ENCODE measurements around the gene NR1D2.

NR1D2 gene

GRCh38 chr3:23964537-23965235, 19.6 kb downstream of the NR1D2 start:
- no peak for DNase-seq (ENCODE audit: low read depth)

DNA sequence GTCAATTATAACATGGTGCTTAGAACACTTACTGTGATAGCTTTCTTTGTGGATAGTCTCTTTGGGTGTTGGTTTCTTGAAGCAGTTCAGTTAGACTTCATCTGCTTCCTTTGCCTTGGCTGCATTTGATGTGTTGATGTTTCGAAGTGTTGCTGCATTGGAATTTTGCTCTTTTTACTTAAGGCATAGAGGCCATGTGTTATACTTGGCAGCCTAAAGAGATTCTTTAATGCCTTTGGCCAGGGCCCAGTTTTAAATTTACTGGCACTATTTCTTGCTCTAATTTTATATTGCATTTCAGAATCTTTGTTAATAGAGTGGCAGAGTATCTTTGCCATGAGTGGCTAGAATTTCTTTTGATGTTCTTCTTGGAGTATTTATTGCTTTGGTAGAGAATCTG, 21.2 kb downstream of the NR1D2 start:
- DNase-seq (ENCODE audit: low read depth): no peak

GRCh38 chr3:23968463-23969184, 23.5 kb downstream of the NR1D2 start:
- DNase-seq (ENCODE audit: low read depth): no peak

DNA sequence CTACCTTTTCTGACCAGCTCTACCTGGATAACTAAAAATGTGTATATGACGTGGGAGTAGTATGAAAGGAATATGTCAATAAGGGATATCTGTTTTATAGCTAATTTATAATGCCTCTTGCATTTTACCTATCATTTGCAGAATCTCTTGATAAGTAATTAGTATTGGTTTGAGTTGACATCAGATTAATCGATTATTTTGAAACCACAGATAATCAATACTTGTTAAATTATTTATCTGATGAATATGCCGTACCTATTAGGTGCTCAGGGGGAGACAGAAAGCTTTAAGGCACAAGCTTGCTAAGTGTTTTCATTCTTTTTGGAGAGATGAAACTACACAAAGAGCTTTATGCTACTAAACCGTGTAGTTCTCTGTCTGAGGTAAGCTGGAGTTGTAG, 24.3 kb downstream of the NR1D2 start:
- no peak for DNase-seq (ENCODE audit: low read depth)

- DNase-seq (ENCODE audit: low read depth): no peak
Measured at GRCh38 chr3:23971684-23972083, 26.6 kb downstream of the NR1D2 start.

DNA sequence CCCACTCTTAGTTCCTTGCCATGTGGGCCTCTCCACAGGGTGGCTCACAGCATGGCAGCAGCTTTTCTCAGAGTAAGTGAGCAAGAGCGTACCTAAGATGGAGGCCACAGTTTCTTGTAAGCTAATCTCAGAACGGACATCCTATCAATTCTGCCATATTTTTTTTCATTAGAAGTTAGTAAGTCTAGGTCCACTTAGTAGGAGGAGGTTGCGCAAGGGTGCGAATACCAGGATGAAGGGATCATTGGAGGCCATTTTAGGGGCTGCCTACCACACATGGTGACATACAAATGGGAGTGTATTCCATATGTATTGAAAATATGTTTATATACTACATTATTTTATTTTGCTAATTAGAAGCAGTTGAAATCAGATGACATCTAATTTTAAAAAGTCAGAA, 31.5 kb downstream of the NR1D2 start:
- no peak for DNase-seq (ENCODE audit: low read depth)

DNA sequence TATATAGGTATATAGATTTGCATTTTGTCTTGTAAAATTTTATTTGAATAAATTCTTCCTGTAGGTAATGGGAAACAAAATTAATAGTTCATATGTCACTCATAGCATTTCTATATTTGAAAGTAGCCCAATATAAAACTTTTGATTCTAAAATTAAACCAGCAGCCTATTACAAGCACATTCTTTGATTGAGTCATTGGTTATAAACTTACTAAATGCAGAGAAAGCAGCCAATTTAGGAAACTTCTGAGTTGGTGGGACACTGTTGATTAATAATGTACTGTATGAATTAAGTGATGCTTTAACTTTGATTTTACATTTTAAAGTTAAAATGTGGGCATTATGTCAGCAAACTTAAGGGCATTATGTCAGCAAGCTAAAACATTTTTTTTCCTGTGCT, 34.5 kb downstream of the NR1D2 start:
- DNase-seq (ENCODE audit: low read depth): no peak

DNA sequence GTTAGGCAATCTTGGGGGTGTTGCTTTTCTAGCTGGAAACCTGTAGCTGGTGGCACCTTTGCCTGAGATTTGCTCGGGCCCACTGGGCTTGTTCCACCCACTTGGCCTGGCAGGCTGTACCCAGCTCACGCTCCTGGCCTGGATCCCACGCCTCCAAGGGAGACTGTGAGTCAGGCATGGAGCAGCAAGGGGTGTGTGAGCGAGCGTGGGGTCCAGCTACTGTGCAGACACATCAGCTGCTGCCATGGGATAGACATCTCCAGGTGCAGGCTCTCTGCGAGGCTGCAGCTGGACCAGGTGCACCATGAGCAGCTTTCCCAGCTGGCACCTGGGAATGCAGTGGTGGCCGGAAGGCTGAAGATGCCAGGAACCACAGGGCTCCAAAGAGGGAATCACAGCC, 36.0 kb downstream of the NR1D2 start:
- no peak for DNase-seq (ENCODE audit: low read depth)

DNA sequence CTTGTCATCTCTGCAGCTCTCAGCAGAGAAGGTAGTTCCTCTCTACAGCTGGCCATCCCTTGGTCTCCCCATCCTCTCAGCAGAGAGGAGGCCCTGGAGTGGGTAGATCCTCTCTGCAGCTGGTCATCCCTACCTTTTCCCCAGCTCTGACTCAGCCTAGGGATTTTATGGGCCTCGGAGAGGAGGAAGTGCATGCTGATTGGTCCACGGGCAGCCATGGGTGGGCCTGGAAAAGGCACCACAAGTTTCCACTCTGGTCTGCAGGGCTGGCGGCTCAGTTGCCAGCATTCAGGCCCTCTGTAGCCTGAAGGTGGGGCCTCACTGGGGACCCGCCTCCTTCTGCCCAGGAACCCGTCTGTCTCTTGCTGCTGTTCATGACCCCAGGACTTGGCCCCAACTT, 36.9 kb downstream of the NR1D2 start:
- no peak for DNase-seq (ENCODE audit: low read depth)

DNA sequence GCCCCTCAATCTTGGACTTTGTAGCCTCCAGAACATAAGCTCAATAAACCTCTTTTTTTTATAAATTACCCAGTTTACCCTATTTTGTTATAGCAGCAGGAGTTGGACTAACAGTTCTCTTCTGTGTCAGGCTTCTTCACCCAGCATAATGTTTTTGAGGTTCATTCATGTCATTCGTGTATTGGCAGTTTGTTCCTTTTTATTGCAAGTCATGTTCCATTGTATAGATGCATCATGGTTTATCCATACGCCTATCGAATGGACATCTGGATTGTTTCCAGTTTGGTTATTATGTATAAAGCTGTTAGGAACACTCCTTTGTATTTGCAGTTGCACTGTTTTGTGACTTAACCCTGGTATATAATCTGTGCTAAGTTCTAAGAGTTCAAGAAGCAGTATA, 39.8 kb downstream of the NR1D2 start:
- no peak for DNase-seq (ENCODE audit: low read depth)

- DNase-seq (ENCODE audit: low read depth): no peak
Measured at GRCh38 chr3:23985747-23986544, 40.9 kb downstream of the NR1D2 start.

DNA sequence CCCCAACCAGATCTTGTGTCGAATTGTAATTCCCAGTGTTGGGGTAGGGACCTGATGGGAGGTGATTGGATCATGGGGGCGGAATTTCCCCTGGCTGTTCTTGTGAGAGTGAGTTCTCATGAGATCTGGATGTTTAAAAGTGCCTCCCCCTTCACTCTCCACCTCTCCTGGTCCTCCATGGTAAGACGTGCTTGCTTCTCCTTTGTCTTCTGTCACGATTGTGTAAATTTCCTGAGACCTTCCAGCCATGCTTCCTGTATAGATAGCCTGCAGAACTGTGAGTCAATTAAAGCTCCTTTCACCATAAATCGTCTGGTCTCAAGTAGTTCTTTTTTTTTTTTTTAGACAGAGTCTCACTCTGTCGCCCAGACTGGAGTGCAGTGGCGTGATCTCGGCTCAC, 42.3 kb downstream of the NR1D2 start:
- no peak for DNase-seq (ENCODE audit: low read depth)

DNA sequence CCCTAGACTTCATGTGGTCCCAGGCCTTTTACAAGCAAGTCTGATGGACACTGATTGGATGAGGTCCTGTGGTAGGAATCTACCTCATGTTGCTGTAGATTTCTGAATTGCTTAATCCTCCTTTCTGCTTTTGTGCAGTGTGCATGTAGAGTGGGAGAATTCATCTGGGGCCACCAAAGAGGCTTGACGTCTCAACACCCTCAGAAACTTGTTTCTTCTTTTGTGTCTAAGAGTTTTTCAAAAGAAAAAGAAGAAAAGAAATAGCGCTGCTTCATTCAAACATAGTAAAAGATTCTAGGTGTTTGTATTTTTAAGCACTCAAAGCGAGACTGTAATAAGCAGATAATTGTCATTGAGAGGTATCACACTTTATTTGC, 46.2 kb downstream of the NR1D2 start:
- DNase-seq (ENCODE audit: low read depth): no peak

DNA sequence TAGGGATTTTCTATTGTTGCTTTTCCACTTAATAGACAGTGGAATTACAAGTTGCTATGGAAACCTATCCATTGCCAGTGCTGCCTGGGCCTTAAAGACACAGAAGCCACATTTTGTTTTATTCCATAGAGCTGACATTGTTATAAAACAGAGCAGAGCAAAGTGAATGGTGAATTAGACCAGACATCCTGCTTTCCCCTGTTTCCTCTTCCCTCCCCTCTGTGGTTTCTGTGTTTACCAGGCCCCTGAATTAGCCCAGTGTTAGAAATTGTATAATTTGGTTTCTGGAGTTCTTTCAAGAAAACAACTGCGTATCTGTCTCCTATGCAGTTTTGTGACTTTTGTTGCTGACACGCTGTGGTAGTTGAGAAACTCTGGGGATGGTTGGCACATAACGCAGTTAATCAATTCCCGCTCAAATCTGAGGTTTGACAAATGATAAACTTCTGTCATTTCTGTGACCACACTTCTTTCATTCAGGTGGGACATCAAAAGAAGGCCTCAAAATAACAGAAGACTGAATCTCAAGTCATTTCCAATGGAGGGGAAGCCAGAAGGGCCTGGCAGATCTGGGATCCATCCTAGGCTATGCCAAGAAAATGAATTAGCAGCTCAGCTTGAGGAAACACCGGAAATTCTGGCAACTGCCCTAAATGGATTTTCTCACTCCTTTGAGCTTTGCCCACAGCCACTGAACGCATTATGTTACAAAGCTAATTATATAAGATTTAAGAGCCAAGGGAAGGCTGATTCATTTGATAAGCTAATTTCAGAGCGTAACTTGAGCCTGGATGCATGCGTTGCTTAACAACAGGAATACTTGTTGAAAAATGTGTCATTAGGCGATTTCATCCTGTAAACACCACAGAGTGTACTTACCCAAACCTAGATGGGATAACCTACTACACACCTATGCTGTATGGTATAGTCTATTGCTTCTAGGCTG, 46.9 kb downstream of the NR1D2 start:
- no peak for DNase-seq (ENCODE audit: low read depth)

DNA sequence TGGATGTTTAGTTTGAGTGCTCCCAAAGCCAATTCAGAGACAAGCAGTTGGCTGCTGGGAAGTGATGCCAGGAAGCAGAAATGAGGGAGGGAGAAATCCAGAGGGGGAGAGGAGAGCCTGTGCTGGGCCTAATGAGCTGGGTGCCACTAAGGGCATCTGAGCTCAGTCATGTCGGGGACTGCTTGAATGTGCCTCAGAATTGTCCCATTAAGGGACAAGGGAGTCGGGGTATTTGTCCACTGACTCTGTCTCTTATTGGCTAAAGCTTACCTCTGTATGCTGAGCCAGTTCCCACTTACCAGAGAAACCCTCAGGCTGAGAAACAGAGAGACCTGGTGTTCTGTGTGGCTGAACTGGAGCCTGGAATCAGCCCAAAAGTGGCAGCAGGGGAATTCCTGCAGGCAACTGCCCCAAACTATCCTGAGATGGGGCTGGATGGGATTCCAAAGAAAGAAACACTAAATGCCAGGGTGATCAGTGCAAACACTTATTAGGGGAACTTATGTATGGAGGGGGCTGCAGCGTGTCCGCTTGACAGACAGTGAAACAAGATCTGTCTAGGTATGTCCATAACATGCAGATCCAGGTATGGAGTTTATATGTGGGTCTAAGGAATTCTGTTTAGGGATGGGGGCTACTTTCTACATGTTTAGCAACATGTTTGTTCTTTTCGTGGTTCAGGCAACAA, 48.6 kb downstream of the NR1D2 start:
- DNase-seq (ENCODE audit: low read depth): no peak

GRCh38 chr3:23994244-23994569, 49.1 kb downstream of the NR1D2 start:
- DNase-seq (ENCODE audit: low read depth): no peak

DNA sequence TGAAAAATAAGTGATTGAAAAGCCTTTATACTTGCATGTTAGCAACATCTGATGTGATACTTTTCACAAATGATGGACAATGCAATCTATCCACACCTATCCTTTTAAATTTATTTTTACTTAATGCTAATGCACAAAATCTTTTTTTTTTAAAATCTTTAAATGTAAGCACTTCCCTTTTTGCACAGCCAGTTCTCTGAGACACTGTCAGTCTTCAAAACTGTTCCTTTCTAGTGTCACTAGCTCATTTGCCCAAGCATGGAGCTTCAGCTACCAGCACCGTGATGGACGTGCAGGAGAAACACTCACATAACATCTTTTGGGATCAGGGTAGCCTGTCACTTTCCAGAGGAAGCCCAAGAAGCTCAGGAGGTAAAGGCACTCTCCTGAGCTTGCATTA, 50.1 kb downstream of the NR1D2 start:
- DNase-seq (ENCODE audit: low read depth): no peak

DNA sequence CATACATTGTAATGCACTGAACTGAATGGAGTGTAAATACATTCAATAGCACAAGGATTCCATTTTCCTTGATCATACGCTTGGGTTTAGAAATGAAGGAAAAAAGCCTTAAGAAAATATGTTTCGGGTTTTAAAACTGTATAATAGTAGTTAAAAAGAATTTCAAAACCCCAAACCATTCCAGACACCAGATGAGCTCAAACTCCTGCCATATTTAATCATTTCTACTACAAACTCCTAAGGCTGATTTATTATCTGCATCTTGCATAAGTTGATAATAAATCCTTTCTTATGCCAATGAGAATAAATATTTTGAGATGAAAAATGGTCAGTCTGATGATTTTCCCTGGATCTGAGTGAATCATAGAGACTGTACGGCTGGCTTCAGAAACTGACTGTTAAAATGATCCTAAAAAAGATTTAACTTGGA, 51.0 kb downstream of the NR1D2 start:
- DNase-seq (ENCODE audit: low read depth): no peak

GRCh38 chr3:23999012-23999641, 54.0 kb downstream of the NR1D2 start:
- DNase-seq (ENCODE audit: low read depth): peak; percentile 37

GRCh38 chr3:24002129-24002528, 57.0 kb downstream of the NR1D2 start:
- DNase-seq (ENCODE audit: low read depth): no peak

GRCh38 chr3:24003466-24003865, 58.4 kb downstream of the NR1D2 start:
- no peak for DNase-seq (ENCODE audit: low read depth)
